NOMO-1 treated with dmso at 0.1 percent for 144 hours (cell line): Measurements from ENCODE around the gene LIPA.
"Not testable (repeated sequence)": the region's sequence is repeated elsewhere in the genome, so short reads cannot be mapped to it uniquely, and the experiment has no call there.

ENCODE experiments used
- DNase-seq: peaks from one replicate; lab custom pipeline; 2025; ENCODE audit not compliant: unreplicated experiment; lab: John Stamatoyannopoulos, UW

Gene LIPA

GRCh38 chr10:89251409-89252224 is at the start of gene LIPA:
Gene LIPA, minus strand, starts transcription at chr10:89251775. Its CDS starts 4,127 bp downstream, at chr10:89247648.
- peak; percentile 95 for DNase-seq

GRCh38 chr10:89301232-89301631 is 49.7 kb upstream of the LIPA start:
- peak; percentile 31 for DNase-seq

GRCh38 chr10:89299031-89299430 is 47.5 kb upstream of the LIPA start:
- no peak for DNase-seq

GRCh38 chr10:89297791-89298190 is 46.2 kb upstream of the LIPA start:
- DNase-seq, result no peak

GRCh38 chr10:89297356-89297755 is 45.8 kb upstream of the LIPA start:
- no peak for DNase-seq

GRCh38 chr10:89296220-89296648 is 44.7 kb upstream of the LIPA start:
- DNase-seq, result peak; percentile 37

GRCh38 chr10:89295597-89295996 is 44.0 kb upstream of the LIPA start:
- no peak for DNase-seq

- DNase-seq, result no peak
These were observed 43.2 kb upstream of the LIPA start for GRCh38 chr10:89294721-89295239.

GRCh38 chr10:89285303-89285702 is 33.7 kb upstream of the LIPA start:
- DNase-seq, result not testable (repeated sequence)

GRCh38 chr10:89284711-89285110 is 33.1 kb upstream of the LIPA start:
- not testable (repeated sequence) for DNase-seq

- DNase-seq, result no peak
These were observed 32.4 kb upstream of the LIPA start for GRCh38 chr10:89283936-89284475.

GRCh38 chr10:89283025-89283935 is 31.7 kb upstream of the LIPA start:
- no peak for DNase-seq

- no peak for DNase-seq
These were observed 30.2 kb upstream of the LIPA start for GRCh38 chr10:89281606-89282395.

- no peak for DNase-seq
These were observed 28.9 kb upstream of the LIPA start for GRCh38 chr10:89280508-89280907.

GRCh38 chr10:89279421-89279869 is 27.9 kb upstream of the LIPA start:
- DNase-seq, result no peak

- DNase-seq, result no peak
These were observed 27.4 kb upstream of the LIPA start for GRCh38 chr10:89278900-89279392.

GRCh38 chr10:89278034-89278535 is 26.5 kb upstream of the LIPA start:
- DNase-seq, result no peak

- no peak for DNase-seq
These were observed 23.8 kb upstream of the LIPA start for GRCh38 chr10:89275383-89275782.

GRCh38 chr10:89274928-89275327 is 23.4 kb upstream of the LIPA start:
- no peak for DNase-seq

GRCh38 chr10:89273680-89274079 is 22.1 kb upstream of the LIPA start:
- no peak for DNase-seq
